Measurements from ENCODE around the gene TNFAIP6.

TNFAIP6 gene

DNA sequence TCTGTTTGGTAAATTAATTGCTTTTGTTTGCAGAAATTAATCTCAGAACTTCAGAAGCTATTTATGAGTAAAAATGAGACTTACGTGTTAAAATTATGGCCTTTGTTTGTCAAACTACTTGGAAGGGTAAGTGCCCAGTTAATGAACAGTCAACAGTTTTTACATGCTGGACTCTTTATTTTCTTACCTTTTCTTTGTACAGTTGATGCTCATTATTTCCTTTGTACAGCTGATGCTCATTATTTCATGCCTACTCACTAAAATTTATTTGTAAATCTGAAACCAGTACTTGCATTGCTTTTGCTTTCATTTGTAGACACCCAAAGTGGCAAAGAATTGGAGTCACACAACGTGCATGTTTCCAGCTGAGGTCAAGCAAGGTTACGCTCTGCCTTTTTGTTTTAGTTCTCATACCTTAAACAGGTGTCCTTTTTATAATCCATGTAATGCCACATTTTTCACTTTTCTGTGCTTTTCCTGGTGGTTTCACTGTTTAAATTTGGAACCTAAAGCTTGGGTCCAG, 65.6 kb downstream of the TNFAIP6 start:
- no peak overlapping the region for H3K27ac ChIP-seq
- no peak for DNase-seq (ENCODE audit: low read depth, low spot score)

DNA sequence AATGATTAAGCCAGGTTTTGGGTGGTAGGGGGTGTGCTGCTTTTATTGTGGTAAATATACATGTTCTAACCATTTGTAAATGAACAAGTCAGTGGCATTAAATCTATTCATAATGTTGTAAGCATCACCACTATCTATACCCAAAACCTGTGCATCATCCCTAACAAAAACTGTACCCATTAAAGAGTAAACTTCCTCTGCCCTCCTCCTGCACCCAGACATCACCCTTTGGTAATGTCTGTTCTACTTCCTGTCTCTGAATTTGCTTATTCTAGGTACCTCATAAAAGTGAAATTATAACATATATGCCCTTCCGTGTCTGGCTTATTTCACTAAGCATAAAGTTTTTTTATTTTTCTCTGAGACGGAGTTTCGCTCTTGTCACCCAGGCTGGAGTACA, 66.4 kb downstream of the TNFAIP6 start:
- peaks cover 93% of the 10 kb centered on the region for H3K36me3 ChIP-seq (ENCODE audit: insufficient read depth, low read length)
- no peaks in the 10 kb centered on the region for H3K9me3 ChIP-seq (ENCODE audit: low read depth, low read length)

More for the DNA sequence above, 65.6 kb downstream of the TNFAIP6 start:
- Histone ChIP-seq H3K9me3 (ENCODE audit: low read depth, low read length) (no peaks in the 10 kb centered on the region), H3K9ac (ENCODE audit: insufficient read length) (no peak overlapping the region), H3K36me3 (ENCODE audit: insufficient read depth, low read length) (peaks cover 94% of the 10 kb centered on the region), H3K4me3 (no peak overlapping the region)
- TF ChIP-seq FOXP2 (optimal IDR thresholded peaks at IDR 0.05; ENCODE audit: control extremely low read depth, extremely low read length, insufficient read depth) (no peak), POLR2AphosphoS5 (IDR thresholded peaks at IDR 0.05; ENCODE audit: borderline replicate concordance, low read depth, low read length) (no peak), EZH2 (IDR thresholded peaks at IDR 0.05) (no peak)

More for the DNA sequence above, 66.4 kb downstream of the TNFAIP6 start:
- H3K4me3 ChIP-seq = no peak overlapping the region
- TF ChIP-seq EZH2 (IDR thresholded peaks at IDR 0.05) = no peak
- no peak for TF ChIP-seq POLR2AphosphoS5 (IDR thresholded peaks at IDR 0.05; ENCODE audit: borderline replicate concordance, low read depth, low read length)
- no peak for TF ChIP-seq FOXP2 (optimal IDR thresholded peaks at IDR 0.05; ENCODE audit: control extremely low read depth, extremely low read length, insufficient read depth)
- no peak overlapping the region for H3K9ac ChIP-seq (ENCODE audit: insufficient read length)
- DNase-seq (ENCODE audit: low read depth, low spot score) = no peak
- H3K27ac ChIP-seq = no peak overlapping the region
